Activated CD4-positive, alpha-beta T cell treated with anti-CD3 and anti-CD28 coated beads for 1 hour (primary cell): ENCODE measurements around the gene CFD.
A peak's percentile ranks its signal among the peaks of the same experiment; 100 is the strongest.
"Not testable (repeated sequence)": the region's sequence is repeated elsewhere in the genome, so short reads cannot be mapped to it uniquely, and the experiment has no call there.

ENCODE experiments used
- DNase-seq: peaks from one replicate; pipeline ENCODE4 v3.0.0-alpha.2; 2020

CFD gene

GRCh38 chr19:872266-872951, 12.9 kb downstream of the CFD start:
- peak; percentile 69 for DNase-seq

- peak; percentile 51 for DNase-seq
Observed at GRCh38 chr19:873084-873483, 13.6 kb downstream of the CFD start.

GRCh38 chr19:873561-874041, 14.1 kb downstream of the CFD start:
- DNase-seq = no peak

- no peak for DNase-seq
Observed at GRCh38 chr19:875265-875879, 15.9 kb downstream of the CFD start.

- no peak for DNase-seq
Observed at GRCh38 chr19:876089-876488, 16.6 kb downstream of the CFD start.

- DNase-seq = no peak
Observed at GRCh38 chr19:876780-877314, 17.4 kb downstream of the CFD start.

GRCh38 chr19:877992-878660, 18.7 kb downstream of the CFD start:
- DNase-seq = not testable (repeated sequence)

GRCh38 chr19:878751-879561, 19.5 kb downstream of the CFD start:
- not testable (repeated sequence) for DNase-seq

GRCh38 chr19:879711-880438, 20.4 kb downstream of the CFD start:
- DNase-seq = no peak

GRCh38 chr19:881385-882071, 22.1 kb downstream of the CFD start:
- DNase-seq = no peak

GRCh38 chr19:882871-883497, 23.5 kb downstream of the CFD start:
- no peak for DNase-seq

- DNase-seq = no peak
Observed at GRCh38 chr19:883661-884211, 24.3 kb downstream of the CFD start.

GRCh38 chr19:884420-885211, 25.2 kb downstream of the CFD start:
- no peak for DNase-seq

- no peak for DNase-seq
Observed at GRCh38 chr19:885536-886224, 26.2 kb downstream of the CFD start.

GRCh38 chr19:887072-887471, 27.6 kb downstream of the CFD start:
- DNase-seq = no peak

- DNase-seq = no peak
Observed at GRCh38 chr19:887599-887998, 28.1 kb downstream of the CFD start.

- DNase-seq = no peak
Observed at GRCh38 chr19:888581-889385, 29.3 kb downstream of the CFD start.

- DNase-seq = no peak
Observed at GRCh38 chr19:889662-890295, 30.3 kb downstream of the CFD start.
